Right lobe of liver (tissue), 6 donors: ENCODE measurements around the gene RGS4. TPM values are rescaled to one million over a fixed set of nuclear protein-coding genes. Genes with fewer than 3 reads are reported as not detected.

Experiments used
- ATAC-seq, 4 donors: fragments of 200-7000 bp; cut with Tn5 transposase; one replicate each; pipeline ENCODE4 v1.9.1; 2020; ENCODE audit warnings: mild to moderate bottlenecking in 4 of 4, moderate library complexity in 4 of 4
- DNase-seq, 3 donors: peaks; one replicate each; pipeline ENCODE4 v3.0.0-alpha.2; 2020
- H3K27ac ChIP-seq, 3 donors: fragments of 200-600 bp; one replicate each; pipeline ENCODE4 v1.8.0; 2022
- H3K27me3 ChIP-seq, 2 donors: fragments of 200-600 bp; one replicate each; pipeline ENCODE4 v1.8.0; 2022
- H3K36me3 ChIP-seq, 4 donors: fragments of 200-600 bp; sonication (generic) in 1 of 4; one replicate each; pipeline versions ENCODE4 v1.5.1 to v1.8.0; 2017 to 2022; ENCODE audit warnings: control low read depth in 1 of 4
- H3K4me1 ChIP-seq, 4 donors: fragments of 200-600 bp; sonication (generic) in 1 of 4; one replicate each; pipeline versions ENCODE4 v1.5.1 to v1.8.0; 2017 to 2022; ENCODE audit warnings: control low read depth in 1 of 4
- H3K4me3 ChIP-seq, 3 donors: fragments of 200-600 bp; one replicate each; pipeline ENCODE4 v1.8.0; 2022
- H3K9me3 ChIP-seq, 4 donors: fragments of 200-600 bp; sonication (generic) in 1 of 4; one replicate each; pipeline versions ENCODE4 v1.5.1 to v1.8.0; 2017 to 2022; ENCODE audit warnings: control low read depth in 1 of 4
- CTCF ChIP-seq, 4 donors: fragments of 200-600 bp in 3 of 4; fragments of 450-650 bp in 1 of 4; IDR thresholded peaks; one replicate each; pipeline versions ENCODE4 v1.5.1 to v1.8.0; 2016 to 2022; ENCODE audit warnings: antibody characterized with exemption in 4 of 4, mild to moderate bottlenecking in 2 of 4
- POLR2A ChIP-seq: fragments of 450-650 bp; IDR thresholded peaks from one replicate; pipeline ENCODE4 v1.6.1; 2017; ENCODE audit warnings: antibody characterized with exemption, mild to moderate bottlenecking
- WGBS: methylation state at CpG from one replicate; pipeline ENCODE4 v1.1.6; 2018; ENCODE audit warnings: low coverage, low lambda C conversion rate; ENCODE audit not compliant: insufficient coverage; ENCODE audit errors: missing lambda C conversion rate; 5-methylcytosine and 5-hydroxymethylcytosine counted together
- intact Hi-C, 2 donors: fragments of 100-400 bp; cut with DNase I; formaldehyde crosslinking; loops; one replicate each; pipeline versions ENCODE4 v1.11.2 to v1.14.1; 2022
- total RNA-seq, 6 experiments: library from RNA; depleted of rRNA in 2 of 6; stranded (reverse); fragments of >200 nt in 2 of 6; fragmentation: NEBNext Ultra II Directional in 3 of 6; extraction: Animal tissue kit (Norgen Biotek cat#: 25700) in 3 of 6; gene quantifications; one replicate each; pipeline versions ENCODE4 v1.1.0 to v1.2.4, GENCODE V29; 2016 to 2023
- donor health status: DM: no; HTN: yes; CAD: no.
- donor health status: DM: no; HTN: no; CAD: no.
- donor health status: DM: no; HTN: no; CAD: no.
- donor health status: DM: no; HTN: yes; CAD: no.
- donor health status: DM: no; HTN: yes; CAD: no.

Gene RGS4
- total RNA-seq, 6 experiments from 2014 or later: 0.67 to 5.1 (median 2.4) TPM

GRCh38 chr1:163063143-163063542, 6.0 kb upstream of the RGS4 start:
- H3K4me1 ChIP-seq: no peaks in the 10 kb centered on the region
- DNase-seq (no peak), ATAC-seq (no peak)
- H3K27ac ChIP-seq: no peak overlapping the region
- no peak for TF ChIP-seq CTCF (IDR thresholded peaks at IDR 0.05)
- no peak for TF ChIP-seq POLR2A
- H3K9me3 ChIP-seq: no peaks in the 10 kb centered on the region
- H3K4me3 ChIP-seq: no peak overlapping the region
- no peaks in the 10 kb centered on the region for H3K36me3 ChIP-seq
- intact Hi-C loops: no loop called here
- no peaks in the 10 kb centered on the region for H3K27me3 ChIP-seq

GRCh38 chr1:163063610-163064009, 5.6 kb upstream of the RGS4 start:
- no peak for ATAC-seq
- WGBS: 30% methylated on average over 3 of the region's 3 CpGs
- TF ChIP-seq CTCF (IDR thresholded peaks at IDR 0.05) (no peak), POLR2A (no peak)
- intact Hi-C loops: no loop called here
- Histone ChIP-seq H3K27ac (no peak overlapping the region), H3K4me1 (no peaks in the 10 kb centered on the region), H3K4me3 (no peak overlapping the region), H3K9me3 (no peaks in the 10 kb centered on the region), H3K36me3 (no peaks in the 10 kb centered on the region), H3K27me3 (no peaks in the 10 kb centered on the region)
- DNase-seq: no peak

- Histone ChIP-seq H3K9me3 (no peaks in the 10 kb centered on the region), H3K4me3 (no peak overlapping the region), H3K36me3 (no peaks in the 10 kb centered on the region), H3K4me1 (no peaks in the 10 kb centered on the region), H3K27ac (no peak overlapping the region), H3K27me3 (peaks cover 5 to 11% of the 10 kb centered on the region in 2 donors)
- ATAC-seq: no peak
- DNase-seq: no peak
- no peak for TF ChIP-seq CTCF (IDR thresholded peaks at IDR 0.05)
- TF ChIP-seq POLR2A: no peak
- 73% methylated on average over 1 of the region's 1 CpG for WGBS
- intact Hi-C loops: no loop called here
Observed at GRCh38 chr1:163066168-163066567, 3.0 kb upstream of the RGS4 start.

- intact Hi-C loops: no loop called here
- no peak overlapping the region for H3K27ac ChIP-seq
- H3K4me3 ChIP-seq: no peak overlapping the region
- no peaks in the 10 kb centered on the region for H3K9me3 ChIP-seq
- DNase-seq (no peak), ATAC-seq (no peak)
- TF ChIP-seq POLR2A: no peak
- TF ChIP-seq CTCF (IDR thresholded peaks at IDR 0.05): no peak
- 50% methylated on average over 2 of the region's 2 CpGs for WGBS
- H3K4me1 ChIP-seq: no peaks in the 10 kb centered on the region
- no peaks in the 10 kb centered on the region for H3K36me3 ChIP-seq
- peaks cover 5 to 11% of the 10 kb centered on the region in 2 donors for H3K27me3 ChIP-seq
Observed at GRCh38 chr1:163066686-163067085, 2.5 kb upstream of the RGS4 start.

GRCh38 chr1:163068716-163069115, 445 bp upstream of the RGS4 start:
- ATAC-seq: no peak
- intact Hi-C loops: no loop called here
- Histone ChIP-seq H3K4me1 (no peaks in the 10 kb centered on the region), H3K4me3 (no peak overlapping the region), H3K9me3 (no peaks in the 10 kb centered on the region), H3K27ac (no peak overlapping the region), H3K27me3 (peaks cover 5 to 11% of the 10 kb centered on the region in 2 donors), H3K36me3 (no peaks in the 10 kb centered on the region)
- WGBS: 6% methylated on average over 5 of the region's 5 CpGs
- TF ChIP-seq POLR2A (no peak), CTCF (IDR thresholded peaks at IDR 0.05) (no peak)
- DNase-seq: no peak
